ENCODE results near the gene THOC1.

DNA sequence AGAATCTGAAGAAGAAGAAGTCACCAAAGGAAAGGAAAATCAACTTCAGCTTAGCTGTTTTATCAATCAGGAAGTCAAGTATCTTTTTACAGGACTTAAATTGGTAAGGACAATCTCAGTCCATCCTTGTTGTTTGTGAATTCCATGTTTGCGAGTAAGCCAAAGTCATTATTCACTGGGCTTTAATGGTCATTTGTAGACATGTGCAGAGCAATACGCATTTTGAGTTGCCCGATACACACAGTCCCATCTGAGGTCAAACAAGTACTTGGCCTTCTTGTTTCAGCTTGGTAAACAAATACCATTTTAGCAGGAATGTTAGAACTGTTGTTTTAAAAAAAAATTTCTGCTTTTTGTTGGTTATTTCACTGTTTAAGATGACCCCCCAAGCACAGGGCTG lies 68.6 kb downstream of the THOC1 start:
- TF ChIP-seq YY1 (IDR thresholded peaks at IDR 0.05; ENCODE audit: insufficient read depth, insufficient read length) = no peak
- TF ChIP-seq ZNF274 (IDR thresholded peaks at IDR 0.05; ENCODE audit: low read depth, low read length) = no peak
